CD4-positive, alpha-beta T cell treated with Interleukin-4 for 1 hour (primary cell): ENCODE data around the gene CDC42.

Experiments
- DNase-seq, 2 donors: peaks; one replicate each; pipeline ENCODE4 v3.0.0-alpha.2; 2020 to 2022

Gene CDC42

DNA sequence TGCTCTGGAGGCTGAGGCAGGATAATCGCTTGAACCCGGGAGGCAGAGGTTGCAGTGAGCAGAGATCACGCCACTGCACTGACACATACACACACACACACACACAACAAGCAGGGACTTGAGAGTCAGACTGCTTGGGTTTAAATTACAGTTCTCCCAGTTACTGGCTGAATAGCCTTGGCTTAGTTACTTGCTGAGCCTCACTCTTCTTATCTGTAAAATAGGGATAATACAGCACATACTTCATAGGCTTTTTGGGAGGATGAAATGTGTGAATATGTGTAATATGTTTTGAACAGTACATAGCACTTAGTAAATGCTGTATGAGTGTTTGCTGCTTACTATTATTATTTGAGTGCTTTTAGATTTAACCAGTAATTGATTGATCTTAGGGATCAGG is 23.8 kb downstream of the CDC42 start:
- DNase-seq, result no peak

DNA sequence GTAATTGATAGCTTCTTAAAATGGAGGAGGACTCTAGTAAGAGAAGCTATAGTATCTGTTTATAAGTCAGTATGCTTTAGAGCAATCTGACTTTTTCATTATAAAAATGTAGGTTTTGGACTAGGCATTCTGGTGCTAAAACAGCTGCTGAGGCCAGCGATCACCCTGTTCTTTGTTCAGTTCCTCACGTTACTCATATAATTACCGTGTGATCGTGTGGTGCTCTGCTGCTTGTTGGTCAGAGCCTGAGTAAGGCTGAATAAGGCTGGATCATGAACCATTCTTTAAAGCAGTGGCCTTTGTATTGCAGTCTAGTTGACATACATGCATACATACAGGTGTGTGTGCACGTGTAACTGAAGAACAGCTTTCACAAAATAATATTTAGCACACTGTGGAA is 25.2 kb downstream of the CDC42 start:
- no peak for DNase-seq

DNA sequence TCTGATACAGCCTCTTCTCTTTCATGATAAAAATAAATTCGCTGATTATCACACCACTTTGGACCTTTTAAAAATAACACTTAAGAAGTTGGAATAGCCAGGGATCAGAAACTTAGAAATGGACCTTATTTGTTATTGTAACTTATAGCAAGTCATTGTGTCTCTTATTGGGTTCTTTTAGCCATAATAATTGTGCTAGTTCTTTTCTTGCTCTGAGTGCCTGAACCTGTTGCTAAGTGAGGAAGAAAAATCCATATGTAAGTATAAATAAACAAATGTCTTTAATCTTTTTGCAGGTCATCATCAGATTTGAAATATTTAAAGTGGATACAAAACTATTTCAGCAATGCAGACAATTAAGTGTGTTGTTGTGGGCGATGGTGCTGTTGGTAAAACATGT is 25.6 kb downstream of the CDC42 start:
- no peak for DNase-seq

DNA sequence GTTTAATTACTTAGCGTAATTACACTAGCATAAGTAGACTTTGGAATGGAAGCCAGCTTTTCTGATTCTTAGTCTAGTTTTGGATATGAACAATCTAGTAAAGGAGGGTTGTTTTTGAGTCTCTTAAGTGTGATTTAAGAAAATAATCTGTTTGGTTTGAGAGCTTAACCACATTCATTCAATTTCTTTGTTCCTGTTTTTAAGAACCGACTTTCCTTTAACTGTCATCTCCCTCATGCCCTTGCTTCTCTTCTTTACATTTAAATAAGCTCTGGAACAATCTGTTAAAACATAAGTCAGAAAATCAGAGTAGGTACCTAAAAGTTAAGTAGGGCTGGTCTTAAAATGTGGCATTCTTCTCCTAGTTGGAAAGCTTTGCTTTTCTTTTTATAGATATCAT is 27.7 kb downstream of the CDC42 start:
- DNase-seq, result no peak

DNA sequence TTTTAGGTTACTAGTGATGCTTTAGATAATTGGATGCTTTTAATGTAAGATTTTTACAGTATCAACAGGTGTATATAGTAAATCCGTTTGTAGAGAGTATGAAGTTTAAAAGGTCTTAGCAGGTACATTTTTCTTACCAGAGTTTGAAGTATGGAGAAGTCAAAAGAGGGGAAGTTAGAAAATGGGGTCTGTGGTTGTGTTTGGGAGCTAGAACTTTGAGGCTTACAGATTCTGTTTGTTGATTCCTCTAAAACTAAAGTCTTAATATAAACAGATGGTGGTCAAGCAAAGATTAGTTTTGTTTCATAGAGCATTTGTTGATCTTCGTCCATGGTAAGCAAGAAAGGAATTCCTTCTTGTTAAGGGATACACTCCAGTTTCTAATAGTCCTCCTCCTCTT is 35.8 kb downstream of the CDC42 start:
- no peak for DNase-seq

DNA sequence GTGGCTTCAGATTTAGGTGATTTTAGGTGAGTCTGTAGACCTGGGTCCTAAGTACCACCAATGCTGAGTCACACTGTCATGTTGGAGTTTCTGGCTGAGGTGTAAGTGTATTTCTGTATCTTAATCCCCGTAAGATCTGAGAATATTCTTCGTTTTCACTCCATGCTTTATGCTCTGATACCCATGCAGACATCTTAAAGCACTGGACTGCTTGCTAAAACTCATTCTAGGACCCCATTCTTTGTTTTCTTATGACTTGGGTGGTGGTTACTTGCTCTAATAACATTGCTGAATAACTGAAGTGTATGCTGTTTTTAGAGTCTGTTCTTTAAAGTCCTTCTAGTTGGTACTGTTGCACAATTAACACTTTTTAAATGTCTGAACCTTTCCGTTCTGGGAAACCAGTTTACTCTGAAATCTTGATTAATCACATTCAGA is 36.6 kb downstream of the CDC42 start:
- DNase-seq, result no peak

DNA sequence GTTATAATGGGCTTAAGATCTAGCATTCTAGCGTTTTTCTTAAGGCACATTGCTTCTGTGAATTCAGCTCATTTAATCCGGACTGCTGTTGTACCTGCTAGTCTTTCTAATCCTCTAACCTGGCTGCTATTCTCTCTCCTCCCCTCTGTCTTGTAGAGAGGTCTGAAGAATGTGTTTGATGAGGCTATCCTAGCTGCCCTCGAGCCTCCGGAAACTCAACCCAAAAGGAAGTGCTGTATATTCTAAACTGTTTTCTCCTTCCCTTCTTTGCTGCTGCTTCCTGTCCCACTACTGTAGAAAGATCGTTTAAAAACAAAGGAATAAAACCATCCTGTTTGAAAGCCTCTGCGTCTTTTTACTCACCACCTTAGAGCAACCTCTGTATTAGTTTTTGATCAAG is 37.3 kb downstream of the CDC42 start:
- DNase-seq, result peak in 1 of 2 donors; percentile 23

DNA sequence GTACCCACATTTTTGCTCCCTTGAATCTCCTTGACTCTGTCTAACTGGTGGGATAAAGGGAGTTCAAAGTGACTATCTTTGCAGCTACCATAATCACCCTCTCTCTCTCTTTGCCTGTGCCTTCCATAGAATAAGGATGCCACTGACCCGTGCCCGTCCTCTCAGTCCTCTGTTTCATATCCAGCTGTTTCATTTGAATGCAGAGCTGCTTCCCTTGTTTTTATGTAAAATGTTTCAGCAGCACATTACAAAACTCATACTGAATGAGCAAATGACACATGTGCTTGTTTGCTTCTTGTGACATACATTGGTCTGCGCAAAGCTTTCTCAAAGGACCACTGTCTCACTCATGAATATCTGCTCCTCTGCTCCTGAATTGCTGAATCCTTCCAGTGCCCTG is 38.4 kb downstream of the CDC42 start:
- DNase-seq, result no peak

DNA sequence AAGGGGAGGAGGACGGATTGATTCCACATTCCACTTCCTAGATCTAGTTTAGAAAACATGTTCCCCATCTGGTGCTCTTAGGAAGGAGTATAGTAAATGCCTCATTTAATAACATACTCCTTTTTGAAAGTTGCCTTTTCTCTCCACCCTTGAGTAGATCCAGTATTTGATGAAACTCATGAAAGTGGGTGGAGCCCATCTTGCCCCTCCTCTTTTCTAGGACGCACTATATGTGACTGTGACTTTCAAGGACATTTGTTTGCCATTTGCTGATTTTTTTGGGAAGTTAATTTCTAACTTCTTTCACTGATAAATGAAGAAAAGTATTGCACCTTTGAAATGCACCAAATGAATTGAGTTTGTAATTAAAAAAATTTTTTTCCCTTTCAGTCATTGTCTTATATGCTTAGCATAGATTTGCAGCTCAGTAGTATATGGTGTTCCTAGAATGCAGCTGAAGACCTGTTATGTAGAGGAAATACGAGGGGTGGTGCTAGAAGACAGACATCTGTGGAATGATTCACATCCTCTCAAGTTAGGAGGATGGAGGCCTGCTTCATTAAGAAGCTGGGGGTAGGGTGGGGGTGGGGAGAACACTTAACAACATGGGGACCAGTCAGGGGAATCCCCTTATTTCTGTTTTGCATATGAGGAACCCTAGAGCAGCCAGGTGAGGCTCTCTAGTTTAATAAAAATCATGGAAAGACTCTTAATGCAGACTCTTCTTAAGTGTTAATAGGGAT is 39.7 kb downstream of the CDC42 start:
- peak; percentile 44 to 57 for DNase-seq

DNA sequence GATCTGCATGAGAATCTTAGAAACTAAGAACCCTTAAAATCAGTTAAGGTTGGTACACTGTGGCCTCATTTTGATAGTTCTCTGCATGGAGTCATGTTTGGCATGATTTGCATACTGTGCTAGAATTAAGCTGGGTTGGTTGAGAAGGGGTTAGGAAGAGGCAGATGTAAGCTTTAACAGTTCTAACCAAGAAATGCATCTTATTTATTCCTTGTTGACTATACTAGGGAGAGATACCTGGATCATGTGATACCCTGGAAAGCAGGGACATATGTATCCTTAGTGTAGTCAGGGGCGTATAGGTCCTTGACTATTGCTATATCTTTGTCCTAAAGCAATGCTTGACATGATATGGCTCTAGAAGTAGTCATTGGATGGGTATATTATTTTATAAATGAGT is 41.0 kb downstream of the CDC42 start:
- DNase-seq, result no peak

DNA sequence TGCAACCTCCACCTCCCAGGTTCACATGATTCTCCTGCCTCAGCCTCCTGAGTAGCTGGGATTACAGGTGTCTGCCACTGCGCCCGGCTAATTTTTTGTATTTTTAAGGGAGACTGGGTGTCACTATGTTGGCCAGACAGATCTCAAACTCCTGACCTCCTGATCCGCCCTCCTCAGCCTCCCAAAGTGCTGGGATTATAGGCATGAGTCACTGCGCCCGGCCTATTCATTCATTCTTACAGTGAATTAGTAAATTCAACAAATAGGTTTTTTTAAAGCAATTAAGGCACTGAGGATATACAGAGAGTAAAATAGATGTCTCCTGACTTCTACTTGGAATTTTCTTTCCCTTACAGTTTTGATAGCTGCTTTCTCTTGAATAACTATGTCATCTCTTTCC is 43.5 kb downstream of the CDC42 start:
- DNase-seq, result no peak

DNA sequence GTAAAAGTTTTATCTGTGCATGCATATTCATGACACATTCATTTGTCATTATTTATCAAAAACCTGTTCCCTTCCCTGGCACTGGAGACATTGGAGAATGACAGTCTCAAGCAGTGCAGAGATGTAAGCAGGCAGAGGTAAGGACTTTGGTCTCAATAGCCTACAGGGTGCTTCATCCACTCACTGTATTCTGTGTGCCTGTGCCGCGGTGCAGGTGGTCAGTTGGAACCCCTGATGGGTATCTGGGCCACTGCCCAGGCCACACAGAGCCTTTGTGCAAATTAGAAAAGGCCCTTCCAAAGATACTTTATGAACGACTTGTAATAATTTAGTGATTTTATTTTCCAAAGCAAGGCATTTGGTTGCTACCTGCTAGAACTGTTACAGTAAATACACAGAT is 44.0 kb downstream of the CDC42 start:
- DNase-seq, result no peak

DNA sequence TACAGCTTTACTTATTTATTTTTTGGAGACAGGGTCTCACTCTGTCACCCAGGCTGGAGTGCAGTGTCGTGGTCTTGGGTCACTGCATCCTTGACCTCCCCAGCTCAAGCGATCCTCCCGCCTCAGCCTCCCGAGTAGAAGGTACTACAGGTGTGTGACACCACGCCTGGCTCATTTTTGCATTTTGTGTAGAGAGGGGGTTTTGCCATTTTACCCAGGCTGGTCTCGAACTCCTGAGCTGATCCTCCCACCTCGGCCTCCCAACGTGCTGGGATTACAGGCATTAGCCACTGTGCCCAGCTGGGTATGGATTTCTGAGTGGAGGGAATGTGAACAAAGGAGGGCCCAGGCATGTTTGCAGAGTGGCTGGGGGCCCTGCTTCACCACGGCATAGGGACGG is 46.2 kb downstream of the CDC42 start:
- no peak for DNase-seq

DNA sequence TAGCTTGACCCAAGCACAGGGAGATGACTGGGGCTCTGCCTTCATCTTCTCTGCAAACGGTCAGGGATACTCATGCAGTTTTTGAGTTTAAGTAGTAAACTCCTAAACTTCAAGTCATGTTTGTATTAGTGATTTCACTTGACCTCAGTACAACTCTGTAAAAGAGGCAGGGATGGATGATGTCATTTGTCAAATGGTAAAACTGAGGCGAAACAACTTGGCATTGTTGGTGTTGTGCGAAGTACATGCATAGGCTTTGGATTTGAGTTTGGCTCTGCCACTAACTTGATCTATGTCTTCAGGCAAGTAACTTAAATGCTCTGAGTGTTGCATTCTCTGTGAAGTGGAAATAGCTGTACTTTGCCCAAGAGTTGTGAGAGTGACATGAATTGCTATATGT is 47.7 kb downstream of the CDC42 start:
- DNase-seq, result no peak

DNA sequence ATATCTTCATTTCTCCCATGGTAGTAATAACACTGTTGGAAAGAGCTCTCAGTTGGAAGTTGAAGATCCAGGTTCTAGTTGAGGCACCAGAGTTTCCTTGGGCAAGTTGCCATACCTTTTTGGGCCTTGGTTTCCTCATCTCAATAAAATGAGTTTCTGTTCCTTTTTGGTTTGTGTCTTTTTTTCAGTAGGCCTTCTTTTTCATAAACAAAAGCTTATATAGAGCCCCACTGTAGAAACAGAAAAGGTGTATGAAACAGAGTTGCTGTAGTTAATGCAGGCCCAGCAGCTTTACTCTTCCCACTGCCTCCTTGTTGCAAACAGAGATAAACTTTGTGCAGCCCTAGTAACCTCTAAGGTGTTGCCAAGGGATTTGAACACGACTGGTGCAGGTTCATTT is 48.7 kb downstream of the CDC42 start:
- DNase-seq, result no peak

DNA sequence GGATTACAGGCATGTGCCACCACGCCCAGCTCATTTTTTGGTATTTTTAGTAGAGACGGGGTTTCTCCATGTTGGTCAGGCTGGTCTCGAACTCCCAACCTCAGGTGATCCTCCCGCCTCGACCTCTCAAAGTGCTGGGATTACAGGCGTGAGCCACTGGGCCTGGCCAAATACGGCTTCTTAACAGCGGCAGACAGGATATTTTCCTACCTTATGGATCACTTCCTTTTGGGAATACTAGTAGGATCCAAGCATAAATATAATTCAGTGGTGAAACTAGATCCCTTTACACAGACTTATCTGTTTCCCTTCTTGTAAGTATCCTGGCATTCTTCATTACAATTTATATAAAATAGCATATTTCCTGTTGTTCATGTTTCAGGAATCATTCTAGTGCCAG is 49.5 kb downstream of the CDC42 start:
- DNase-seq, result no peak

DNA sequence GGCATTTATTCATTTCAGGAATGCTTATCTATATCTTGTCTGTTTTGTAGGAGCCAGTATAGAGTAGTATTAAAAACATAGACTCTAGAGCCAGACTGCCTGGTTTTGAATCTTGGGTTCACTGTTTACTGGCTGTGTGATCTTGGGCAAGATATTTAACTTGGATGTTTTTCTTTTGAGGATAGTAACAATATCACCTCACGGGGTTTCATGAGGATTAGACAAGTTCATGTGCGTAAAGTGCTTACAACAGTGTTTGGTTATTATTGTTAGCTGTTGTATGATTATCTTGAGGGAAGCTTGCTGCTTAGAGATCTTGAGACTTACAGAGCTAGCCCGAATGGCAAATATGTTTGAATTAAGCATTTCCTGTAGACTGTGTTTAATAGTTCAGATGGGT is 50.2 kb downstream of the CDC42 start:
- no peak for DNase-seq

DNA sequence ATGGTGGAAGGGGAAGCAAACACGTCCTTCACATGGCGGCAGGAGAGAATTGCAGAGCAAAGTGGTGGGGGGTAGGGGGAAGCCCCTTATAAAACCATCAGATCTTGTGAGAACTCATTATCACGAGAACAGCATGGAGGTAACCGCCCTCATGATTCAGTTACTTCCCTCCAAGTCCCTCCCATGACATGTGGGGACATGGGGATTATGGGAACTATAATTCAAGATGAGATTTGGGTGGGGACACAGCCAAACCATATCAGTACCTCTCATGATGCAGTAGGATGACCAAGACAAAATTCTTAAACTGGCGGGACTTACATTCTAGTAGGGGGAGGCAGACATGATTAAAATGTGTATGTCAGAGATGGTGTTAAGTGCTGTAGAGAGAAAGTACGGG is 51.6 kb downstream of the CDC42 start:
- DNase-seq, result no peak

DNA sequence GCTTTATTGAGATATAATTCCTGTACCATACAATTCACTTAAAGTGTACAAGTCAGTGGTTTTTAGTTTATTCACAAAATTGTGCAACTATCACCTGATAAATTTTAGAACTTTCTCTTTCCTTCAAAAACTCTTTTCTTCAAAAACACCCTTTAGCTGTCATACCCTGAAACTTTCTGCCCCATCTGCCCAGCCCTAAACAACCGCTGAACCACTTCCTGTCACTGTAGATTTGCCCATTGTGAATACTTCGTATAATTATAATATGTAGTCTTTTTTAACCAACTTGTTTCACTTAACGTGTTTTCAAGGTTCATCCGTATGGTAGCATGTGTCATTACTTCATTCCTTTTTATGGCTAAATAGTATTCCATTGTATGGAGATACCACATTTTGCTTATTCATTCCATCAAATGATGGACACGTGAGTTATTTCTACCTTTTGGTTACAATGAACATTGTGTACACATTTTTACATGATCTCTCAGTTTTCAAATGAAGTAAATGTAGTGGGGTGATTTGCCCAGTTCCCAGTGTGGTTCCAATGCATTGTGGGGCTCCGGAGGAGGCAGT is 52.4 kb downstream of the CDC42 start:
- peak; percentile 36 to 70 for DNase-seq

DNA sequence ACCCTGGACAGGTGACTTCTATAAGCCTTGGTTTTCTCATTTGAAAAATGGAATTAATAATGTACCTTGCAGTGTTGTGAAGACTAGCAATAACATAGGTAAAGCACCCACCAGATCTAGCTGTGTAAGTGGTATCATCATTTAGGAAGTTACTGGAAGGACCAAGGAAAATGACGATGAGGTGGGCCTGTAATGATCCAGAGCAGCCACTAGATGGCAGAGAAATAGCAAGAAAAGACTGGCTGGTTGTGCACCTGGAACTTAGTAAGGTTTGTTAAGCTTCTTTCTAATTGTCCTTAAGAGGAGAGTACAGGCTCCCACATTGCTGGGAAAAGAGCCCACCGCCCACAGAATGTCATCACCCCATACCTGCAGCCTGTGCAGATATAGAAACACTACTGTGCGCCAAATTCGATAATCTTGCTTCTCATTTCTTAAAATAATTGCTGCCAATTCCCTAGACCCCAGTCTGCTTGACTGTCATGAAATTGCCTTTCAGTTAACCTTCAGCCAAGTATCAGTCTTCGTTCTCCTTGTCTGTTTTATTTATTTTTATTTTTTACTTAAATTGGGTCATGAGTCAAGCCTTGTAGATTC is 53.2 kb downstream of the CDC42 start:
- DNase-seq, result peak; percentile 47 to 64

DNA sequence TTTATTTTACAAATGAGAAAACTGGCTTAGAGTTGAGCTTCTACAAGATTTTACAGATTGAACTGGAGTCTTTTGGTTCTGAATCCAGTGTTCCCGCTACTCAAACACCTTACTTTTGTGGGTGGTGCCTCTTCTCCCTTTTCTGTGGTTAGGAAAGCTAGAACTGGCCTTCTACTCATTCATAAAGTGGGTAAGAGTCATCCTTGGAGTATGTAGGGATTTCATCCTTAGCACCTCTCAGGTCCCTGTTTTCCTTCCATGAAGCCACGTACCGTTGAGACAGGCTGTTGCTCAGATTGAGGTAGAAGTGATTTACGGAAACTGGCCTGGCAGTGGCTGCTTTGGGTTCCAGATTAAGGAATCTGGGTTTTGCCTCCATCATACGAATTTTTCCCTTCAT is 54.6 kb downstream of the CDC42 start:
- DNase-seq, result no peak

DNA sequence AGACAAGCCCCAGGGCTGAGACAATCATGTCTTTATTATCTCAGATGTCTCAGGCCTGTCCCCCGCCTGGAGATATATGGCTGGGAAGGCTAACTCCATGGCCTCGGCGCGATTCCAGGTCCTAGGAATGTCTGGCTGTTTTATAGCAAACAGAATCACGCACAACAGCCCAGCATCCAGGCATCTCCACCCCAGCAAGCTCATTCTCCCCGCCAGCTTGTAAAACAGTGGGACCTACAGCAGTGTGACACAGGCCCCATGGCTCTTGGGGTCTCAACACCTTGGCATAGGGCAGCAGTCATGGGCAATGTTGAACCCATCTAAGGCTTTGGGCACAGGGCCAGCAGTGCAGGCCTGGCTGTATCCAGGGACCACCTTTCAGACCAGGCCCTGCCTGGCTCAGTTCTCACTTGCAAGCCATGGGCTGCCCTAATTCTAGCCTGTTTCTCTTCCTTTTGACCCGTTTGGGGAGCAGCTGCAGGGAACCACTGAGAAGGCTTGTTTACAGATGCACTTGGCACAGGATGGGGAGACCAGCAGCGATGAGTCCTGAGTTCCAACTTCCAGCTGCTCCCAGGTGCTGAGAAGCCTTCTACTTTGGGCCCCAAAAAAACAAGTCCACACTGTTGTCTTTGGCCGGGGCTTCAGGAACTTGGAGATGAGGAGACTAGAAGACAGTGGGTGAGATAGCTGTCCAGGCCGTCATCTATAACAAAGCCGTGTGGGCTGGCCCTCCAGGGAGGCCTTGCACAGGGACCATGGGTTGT is 56.0 kb downstream of the CDC42 start:
- DNase-seq, result no peak

DNA sequence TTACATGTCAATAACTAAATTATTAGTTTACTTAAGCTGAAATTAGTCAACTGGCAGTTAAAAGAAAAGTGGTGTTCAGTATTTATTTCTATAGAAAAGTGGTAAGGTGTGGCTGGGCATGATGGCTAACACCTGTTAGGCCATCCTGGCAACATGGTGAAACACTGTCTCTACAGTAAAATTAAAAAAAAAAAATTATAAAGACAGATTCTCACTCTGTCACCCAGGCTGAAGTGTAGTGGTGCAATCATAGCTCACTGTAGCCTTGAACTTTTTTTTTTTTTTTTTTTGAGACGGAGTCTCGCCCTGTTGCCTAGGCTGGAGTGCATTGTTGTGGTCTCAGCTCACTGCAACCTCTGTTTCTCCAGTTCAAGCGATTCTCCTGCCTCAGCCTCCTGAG is 57.5 kb downstream of the CDC42 start:
- no peak for DNase-seq

DNA sequence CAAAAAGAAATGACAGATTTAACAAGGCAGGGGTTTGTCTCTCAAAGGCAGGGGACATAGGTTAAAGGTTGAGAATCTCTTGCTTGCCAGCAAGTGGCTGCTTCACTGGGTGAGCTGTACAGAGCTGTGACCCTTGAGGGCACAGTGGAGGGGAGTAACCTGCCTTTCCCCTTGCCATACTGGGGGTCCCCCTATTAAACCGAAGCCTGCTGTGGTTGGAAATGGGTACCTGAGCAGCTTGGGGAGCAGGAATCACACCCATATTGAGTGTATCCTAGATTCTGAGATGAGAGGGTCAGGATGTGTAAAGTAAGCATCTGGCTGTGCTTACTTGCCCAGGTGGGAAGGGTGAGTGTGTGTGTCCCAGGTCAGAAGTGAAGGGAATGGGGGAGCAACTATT is 58.6 kb downstream of the CDC42 start:
- DNase-seq, result no peak
